Spinal cord (tissue), 10 donors: ENCODE measurements around the gene MRPL46. TPM values are rescaled to one million over a fixed set of nuclear protein-coding genes. Genes with fewer than 3 reads are reported as not detected.

ENCODE experiments used
- DNase-seq, 6 donors: peaks; one replicate each; pipeline versions ENCODE4 v3.0.0 to v3.0.0-alpha.2; 2013 to 2015; ENCODE audit warnings: low spot score in 6 of 6, low read depth in 4 of 6
- H3K27ac ChIP-seq: one replicate; pipeline ENCODE4 v1.5.1; 2013; ENCODE audit warnings: low read depth, low read length, control low read depth
- H3K27me3 ChIP-seq: one replicate; pipeline ENCODE4 v1.6.1; 2013; ENCODE audit warnings: low read length; ENCODE audit not compliant: control insufficient read depth, insufficient read depth
- H3K36me3 ChIP-seq: one replicate; pipeline ENCODE4 v1.6.1; 2013; ENCODE audit warnings: low read length; ENCODE audit not compliant: control insufficient read depth, insufficient read depth
- H3K4me1 ChIP-seq: one replicate; pipeline ENCODE4 v1.6.1; 2013; ENCODE audit warnings: low read length; ENCODE audit not compliant: control insufficient read depth, insufficient read depth
- H3K4me3 ChIP-seq: one replicate; pipeline ENCODE4 v1.5.1; 2013; ENCODE audit warnings: low read depth, low read length, control low read depth
- H3K9me3 ChIP-seq: one replicate; pipeline ENCODE4 v1.6.1; 2013; ENCODE audit warnings: low read length; ENCODE audit not compliant: control insufficient read depth, insufficient read depth
- WGBS: methylation state at CpG from one replicate; pipeline ENCODE4 v1.1.5; 2013; ENCODE audit warnings: missing lambda C conversion rate; ENCODE audit not compliant: insufficient coverage; 5-methylcytosine and 5-hydroxymethylcytosine counted together
- polyA plus RNA-seq, 2 donors: library from polyadenylated mRNA; unstranded; fragments of 120-200 nt; gene quantifications; one replicate each; pipeline ENCODE4 v1.2.1, GENCODE V29; 2013; ENCODE audit not compliant: insufficient read length in 2 of 2
- total RNA-seq, 2 donors: library from RNA; depleted of rRNA in 1 of 2; stranded (reverse); fragments of 120-200 nt in 1 of 2; fragments of >200 nt in 1 of 2; gene quantifications; one replicate each; pipeline versions ENCODE4 v1.2.3 to v1.2.4, GENCODE V29; 2013 to 2014
- donor health status: healthy.

MRPL46 gene
- total and polyA plus RNA-seq, 4 donors, result 15.1 to 29.7 (median 29.0) TPM

- Histone ChIP-seq H3K4me3 (no peak overlapping the region), H3K4me1 (no peaks in the 10 kb centered on the region), H3K9me3 (no peaks in the 10 kb centered on the region), H3K27me3 (no peaks in the 10 kb centered on the region), H3K27ac (no peak overlapping the region), H3K36me3 (peaks cover 2% of the 10 kb centered on the region)
- no peak for DNase-seq
- WGBS, result 88% methylated on average over 1 of the region's 1 CpG
Observed at GRCh38 chr15:88504445-88504844, 37.3 kb upstream of the MRPL46 start.

GRCh38 chr15:88498996-88499395 is 31.8 kb upstream of the MRPL46 start:
- DNase-seq, result peak in 3 of 6 donors; percentile 23 to 81 (median 29)
- no peak overlapping the region for H3K27ac ChIP-seq
- H3K27me3 ChIP-seq, result no peaks in the 10 kb centered on the region
- WGBS, result 22% methylated on average over 2 of the region's 3 CpGs
- no peaks in the 10 kb centered on the region for H3K9me3 ChIP-seq
- H3K36me3 ChIP-seq, result peaks cover 6% of the 10 kb centered on the region
- peaks cover 13% of the 10 kb centered on the region for H3K4me1 ChIP-seq
- no peak overlapping the region for H3K4me3 ChIP-seq

- 70% methylated on average over 9 of the region's 11 CpGs for WGBS
- DNase-seq, result no peak
- Histone ChIP-seq H3K36me3 (peaks cover 9% of the 10 kb centered on the region), H3K27ac (no peak overlapping the region), H3K4me3 (no peak overlapping the region), H3K27me3 (no peaks in the 10 kb centered on the region), H3K9me3 (no peaks in the 10 kb centered on the region), H3K4me1 (peaks cover 13% of the 10 kb centered on the region)
Observed at GRCh38 chr15:88497109-88497765, 30.0 kb upstream of the MRPL46 start.

GRCh38 chr15:88493844-88494243 is 26.7 kb upstream of the MRPL46 start:
- H3K9me3 ChIP-seq, result no peaks in the 10 kb centered on the region
- WGBS, result 91% methylated on average over 6 of the region's 10 CpGs

GRCh38 chr15:88491158-88491557 is 24.0 kb upstream of the MRPL46 start:
- no peak overlapping the region for H3K27ac ChIP-seq
- no peak overlapping the region for H3K4me3 ChIP-seq
- no peaks in the 10 kb centered on the region for H3K9me3 ChIP-seq
- WGBS, result 77% methylated on average over 10 of the region's 10 CpGs
- H3K4me1 ChIP-seq, result no peaks in the 10 kb centered on the region
- peaks cover 5% of the 10 kb centered on the region for H3K36me3 ChIP-seq
- no peaks in the 10 kb centered on the region for H3K27me3 ChIP-seq
- no peak for DNase-seq

More at GRCh38 chr15:88493844-88494243, 26.7 kb upstream of the MRPL46 start:
- H3K36me3 ChIP-seq, result peaks cover 8% of the 10 kb centered on the region
- H3K27ac ChIP-seq, result no peak overlapping the region
- DNase-seq, result peak in 1 of 6 donors; percentile 54
- H3K4me1 ChIP-seq, result peaks cover 9% of the 10 kb centered on the region
- H3K27me3 ChIP-seq, result no peaks in the 10 kb centered on the region
- H3K4me3 ChIP-seq, result no peak overlapping the region

- Histone ChIP-seq H3K4me1 (peaks cover 4% of the 10 kb centered on the region), H3K36me3 (peaks cover 5% of the 10 kb centered on the region), H3K27me3 (no peaks in the 10 kb centered on the region), H3K9me3 (no peaks in the 10 kb centered on the region), H3K4me3 (no peak overlapping the region), H3K27ac (no peak overlapping the region)
- WGBS, result 100% methylated on average over 1 of the region's 3 CpGs
- DNase-seq, result no peak
Observed at GRCh38 chr15:88490036-88490435, 22.8 kb upstream of the MRPL46 start.

GRCh38 chr15:88489321-88489720 is 22.1 kb upstream of the MRPL46 start:
- no peaks in the 10 kb centered on the region for H3K27me3 ChIP-seq

GRCh38 chr15:88487796-88488523 is 20.8 kb upstream of the MRPL46 start:
- 65% methylated on average over 7 of the region's 11 CpGs for WGBS
- H3K36me3 ChIP-seq, result no peaks in the 10 kb centered on the region
- H3K27me3 ChIP-seq, result no peaks in the 10 kb centered on the region
- H3K9me3 ChIP-seq, result no peaks in the 10 kb centered on the region
- peaks cover 9% of the 10 kb centered on the region for H3K4me1 ChIP-seq
- no peak overlapping the region for H3K4me3 ChIP-seq
- no peak for DNase-seq
- H3K27ac ChIP-seq, result no peak overlapping the region

More at GRCh38 chr15:88489321-88489720, 22.1 kb upstream of the MRPL46 start:
- 87% methylated on average over 4 of the region's 4 CpGs for WGBS
- Histone ChIP-seq H3K9me3 (no peaks in the 10 kb centered on the region), H3K36me3 (peaks cover 5% of the 10 kb centered on the region), H3K4me3 (no peak overlapping the region), H3K4me1 (peaks cover 9% of the 10 kb centered on the region), H3K27ac (no peak overlapping the region)
- no peak for DNase-seq

GRCh38 chr15:88487178-88487795 is 20.1 kb upstream of the MRPL46 start:
- Histone ChIP-seq H3K27me3 (no peaks in the 10 kb centered on the region), H3K27ac (no peak overlapping the region), H3K9me3 (no peaks in the 10 kb centered on the region), H3K4me3 (no peak overlapping the region), H3K36me3 (no peaks in the 10 kb centered on the region), H3K4me1 (peaks cover 9% of the 10 kb centered on the region)
- WGBS, result 69% methylated on average over 2 of the region's 2 CpGs
- DNase-seq, result no peak
